Measurements from ENCODE around the gene RXRG. TPM values are rescaled to one million over a fixed set of nuclear protein-coding genes. Genes with fewer than 3 reads are reported as not detected.

Gene RXRG
- total RNA-seq, 1 experiment from 2014 or later = not detected

GRCh38 chr1:165383067-165383466 lies 61.9 kb downstream of the RXRG start:
- H3K9ac ChIP-seq (ENCODE audit: low read length) = no peak overlapping the region
- CTCF ChIA-PET = interaction anchor here (3.4 kb wide), 1 partner anchor 10 kb away, joined by 8 read pairs; no protein-coding TSS in a partner anchor
- no peaks in the 10 kb centered on the region for H3K9me3 ChIP-seq (ENCODE audit: control insufficient read depth in 1 of 2, insufficient read depth in 1 of 2, low read depth in 1 of 2, low read length in 2 of 2)
- no TSS peak for BruUV-seq (replicated peaks)
- no peak overlapping the region for H3K27ac ChIP-seq (ENCODE audit: low read depth, low read length)
- RAD21 ChIA-PET (ENCODE audit: low non-redundant PET in 1 of 2, low total read pairs in 2 of 2, uncharacterized antibody in 2 of 2, unreplicated experiment in 2 of 2) = no interaction called here
- H3K4me3 ChIP-seq (replicated peaks in 1 of 2; ENCODE audit: low read depth in 1 of 2, low read length in 2 of 2) = no peak overlapping the region
- no peak overlapping the region for H3K4me2 ChIP-seq (ENCODE audit: low read length)
- peak; percentile 40; the same call in 1 of the 2 replicates for ATAC-seq
- intact Hi-C loops (cut with micrococcal nuclease) = no loop called here
- no peak for DNase-seq (ENCODE audit: low read depth, low spot score)
- TF ChIP-seq SRF (IDR thresholded peaks at IDR 0.05; ENCODE audit: low read depth) (no peak), EZH2 (IDR thresholded peaks at IDR 0.05) (no peak), SIN3A (IDR thresholded peaks at IDR 0.05; ENCODE audit: low read depth) (no peak), JUND (IDR thresholded peaks at IDR 0.05) (no peak), CEBPB (IDR thresholded peaks at IDR 0.05; ENCODE audit: low read depth) (no peak), ZBTB33 (IDR thresholded peaks at IDR 0.05; ENCODE audit: extremely low read depth, insufficient replicate concordance, low read length) (no peak)
- H3K9me2 ChIP-seq (ENCODE audit: insufficient read depth) = no peaks in the 10 kb centered on the region
- H4K20me1 ChIP-seq (ENCODE audit: insufficient read depth) = no peaks in the 10 kb centered on the region
- H2AFZ ChIP-seq (ENCODE audit: low read depth, low read length, poor library complexity, severe bottlenecking) = no peak overlapping the region
- POLR2A ChIA-PET = no interaction called here
- H3K79me2 ChIP-seq (ENCODE audit: insufficient read depth, low read length) = no peaks in the 10 kb centered on the region
- H3K36me3 ChIP-seq (ENCODE audit: control insufficient read depth in 1 of 2, insufficient read depth in 2 of 2, low read length in 2 of 2) = no peaks in the 10 kb centered on the region
- peaks cover 0 to 7% of the 10 kb centered on the region in 2 experiments; a peak in 2 of 4 replicates for H3K4me1 ChIP-seq (ENCODE audit: control insufficient read depth in 1 of 2, insufficient read depth in 2 of 2, low read length in 2 of 2)
- peaks cover 22% of the 10 kb centered on the region for H3K27me3 ChIP-seq (ENCODE audit: insufficient read depth, low read length)

GRCh38 chr1:165381745-165382505 lies 63.0 kb downstream of the RXRG start:
- no peaks in the 10 kb centered on the region for H3K9me3 ChIP-seq (ENCODE audit: control insufficient read depth in 1 of 2, insufficient read depth in 1 of 2, low read depth in 1 of 2, low read length in 2 of 2)
- BruUV-seq (replicated peaks) = no TSS peak
- H3K27me3 ChIP-seq (ENCODE audit: insufficient read depth, low read length) = peaks cover 11% of the 10 kb centered on the region
- intact Hi-C loops (cut with micrococcal nuclease) = no loop called here
- CTCF ChIA-PET = interaction anchor here (3.4 kb wide), 1 partner anchor 11 kb away, joined by 8 read pairs; no protein-coding TSS in a partner anchor
- peaks cover 0 to 7% of the 10 kb centered on the region in 2 experiments; a peak in 2 of 4 replicates for H3K4me1 ChIP-seq (ENCODE audit: control insufficient read depth in 1 of 2, insufficient read depth in 2 of 2, low read length in 2 of 2)
- DNase-seq (ENCODE audit: low read depth, low spot score) (no peak), ATAC-seq (no peak)
- H3K27ac ChIP-seq (ENCODE audit: low read depth, low read length) = no peak overlapping the region
- no peak overlapping the region for H3K4me2 ChIP-seq (ENCODE audit: low read length)
- no peaks in the 10 kb centered on the region for H3K9me2 ChIP-seq (ENCODE audit: insufficient read depth)
- POLR2A ChIA-PET = no interaction called here
- H3K36me3 ChIP-seq (ENCODE audit: control insufficient read depth in 1 of 2, insufficient read depth in 2 of 2, low read length in 2 of 2) = no peaks in the 10 kb centered on the region
- no peaks in the 10 kb centered on the region for H3K79me2 ChIP-seq (ENCODE audit: insufficient read depth, low read length)
- H3K9ac ChIP-seq (ENCODE audit: low read length) = no peak overlapping the region
- H2AFZ ChIP-seq (ENCODE audit: low read depth, low read length, poor library complexity, severe bottlenecking) = no peak overlapping the region
- RAD21 ChIA-PET (ENCODE audit: low non-redundant PET in 1 of 2, low total read pairs in 2 of 2, uncharacterized antibody in 2 of 2, unreplicated experiment in 2 of 2) = no interaction called here
- H4K20me1 ChIP-seq (ENCODE audit: insufficient read depth) = no peaks in the 10 kb centered on the region
- no peak overlapping the region for H3K4me3 ChIP-seq (replicated peaks in 1 of 2; ENCODE audit: low read depth in 1 of 2, low read length in 2 of 2)
- TF ChIP-seq CTCF (IDR thresholded peaks at IDR 0.05 in 2 of 3, conservative IDR thresholded peaks at IDR 0.05 in 1 of 3; ENCODE audit: borderline replicate concordance in 1 of 3, insufficient read depth in 1 of 3, low read depth in 2 of 3, low read length in 2 of 3) = no peak
- no peak for TF ChIP-seq POLR2AphosphoS5 (IDR thresholded peaks at IDR 0.05; ENCODE audit: low read depth, low read length)
- no peak for TF ChIP-seq MAX (IDR thresholded peaks at IDR 0.05)
- no peak for TF ChIP-seq EZH2 (IDR thresholded peaks at IDR 0.05)
- no peak for TF ChIP-seq POLR2A (IDR thresholded peaks at IDR 0.05; ENCODE audit: borderline replicate concordance, extremely low read depth, insufficient read depth, insufficient read length)
- no peak for TF ChIP-seq RAD21 (IDR thresholded peaks at IDR 0.05; ENCODE audit: low read depth)

All from HCT116 (cell line).